Osteoblast (primary cell): Measurements from ENCODE around the gene DNMT3B. TPM values are rescaled to one million over a fixed set of nuclear protein-coding genes. Genes with fewer than 3 reads are reported as not detected.

Experiments
- DNase-seq: peaks from one replicate; pipeline ENCODE4 v3.0.0; 2011; ENCODE audit warnings: low spot score, mixed read lengths; ENCODE audit not compliant: insufficient read length; ENCODE audit errors: missing footprints
- H2AFZ ChIP-seq: 2 replicates; pipeline ENCODE4 v1.6.0; 2011; ENCODE audit warnings: mild to moderate bottlenecking, low read length
- H3K27ac ChIP-seq: 2 replicates; pipeline ENCODE4 v1.5.1; 2011; ENCODE audit warnings: mild to moderate bottlenecking, low read depth, low read length, moderate library complexity
- H3K27me3 ChIP-seq: 2 replicates; pipeline ENCODE4 v1.6.0; 2012; ENCODE audit warnings: mild to moderate bottlenecking, control low read depth, inconsistent platforms, low read length, moderate library complexity; ENCODE audit not compliant: insufficient read depth
- H3K36me3 ChIP-seq: 2 replicates; pipeline ENCODE4 v1.5.1; 2011; ENCODE audit warnings: mild to moderate bottlenecking, low read length, control low read depth, moderate library complexity; ENCODE audit not compliant: insufficient read depth
- H3K4me1 ChIP-seq: 2 replicates; pipeline ENCODE4 v1.5.1; 2011; ENCODE audit warnings: mild to moderate bottlenecking, low read length, control low read depth, moderate library complexity; ENCODE audit not compliant: insufficient read depth
- H3K4me2 ChIP-seq: 2 replicates; pipeline ENCODE4 v1.6.0; 2011; ENCODE audit warnings: mild to moderate bottlenecking, low read length; ENCODE audit not compliant: insufficient read depth
- H3K4me3 ChIP-seq: fragments of 200-600 bp; sonication (generic); 3 replicates; pipeline ENCODE4 v1.5.1; 2012; ENCODE audit warnings: mild to moderate bottlenecking, low read length, inconsistent platforms; ENCODE audit not compliant: insufficient read depth
- H3K79me2 ChIP-seq: 2 replicates; pipeline ENCODE4 v1.6.0; 2012; ENCODE audit warnings: mild to moderate bottlenecking, low read length, control low read depth, inconsistent platforms; ENCODE audit not compliant: insufficient read depth
- H3K9me3 ChIP-seq: 2 replicates; pipeline ENCODE4 v1.5.1; 2011; ENCODE audit warnings: low read depth, low read length, control low read depth
- H4K20me1 ChIP-seq: 2 replicates; pipeline ENCODE4 v1.6.0; 2012; ENCODE audit warnings: mild to moderate bottlenecking, low read length, control low read depth; ENCODE audit not compliant: insufficient read depth
- total RNA-seq: library from RNA; depleted of rRNA; stranded (reverse); fragments of >200 nt; gene quantifications from 2 replicates; pipeline ENCODE4 v1.2.3, GENCODE V29; 2012
- TF ChIP-seq, protein P1 (sequence below): IDR thresholded peaks from 2 replicates; pipeline ENCODE4 v1.5.1; 2011; ENCODE audit warnings: mild to moderate bottlenecking, low read depth, low read length, moderate library complexity; ENCODE audit errors: extremely low read depth

Gene DNMT3B
- total RNA-seq, 1 donor: 2.5 TPM

DNA sequence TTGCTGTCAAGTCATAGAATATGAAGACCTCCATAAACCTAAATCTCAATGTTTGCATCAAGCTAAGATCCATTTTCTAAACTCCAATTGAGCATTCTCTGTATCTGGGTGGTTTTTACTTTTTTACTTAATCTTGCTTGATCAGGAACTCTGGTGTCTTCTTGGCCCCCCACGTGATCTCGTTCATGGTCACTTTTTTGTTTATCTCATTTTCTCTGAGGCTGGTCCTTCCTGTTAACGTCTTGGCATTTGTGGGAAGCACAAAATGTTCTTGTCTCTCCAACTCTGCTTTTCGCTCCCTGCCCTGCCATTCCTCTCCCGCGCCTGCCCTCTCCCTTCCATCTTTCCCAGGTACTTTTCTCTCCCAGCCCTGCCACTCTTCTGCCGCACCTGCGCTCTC is 43.5 kb downstream of the DNMT3B start:
- H3K36me3 ChIP-seq: peaks cover 18% of the 10 kb centered on the region
- DNase-seq: no peak
- no peaks in the 10 kb centered on the region for H3K27me3 ChIP-seq
- TF ChIP-seq, protein P1, sequence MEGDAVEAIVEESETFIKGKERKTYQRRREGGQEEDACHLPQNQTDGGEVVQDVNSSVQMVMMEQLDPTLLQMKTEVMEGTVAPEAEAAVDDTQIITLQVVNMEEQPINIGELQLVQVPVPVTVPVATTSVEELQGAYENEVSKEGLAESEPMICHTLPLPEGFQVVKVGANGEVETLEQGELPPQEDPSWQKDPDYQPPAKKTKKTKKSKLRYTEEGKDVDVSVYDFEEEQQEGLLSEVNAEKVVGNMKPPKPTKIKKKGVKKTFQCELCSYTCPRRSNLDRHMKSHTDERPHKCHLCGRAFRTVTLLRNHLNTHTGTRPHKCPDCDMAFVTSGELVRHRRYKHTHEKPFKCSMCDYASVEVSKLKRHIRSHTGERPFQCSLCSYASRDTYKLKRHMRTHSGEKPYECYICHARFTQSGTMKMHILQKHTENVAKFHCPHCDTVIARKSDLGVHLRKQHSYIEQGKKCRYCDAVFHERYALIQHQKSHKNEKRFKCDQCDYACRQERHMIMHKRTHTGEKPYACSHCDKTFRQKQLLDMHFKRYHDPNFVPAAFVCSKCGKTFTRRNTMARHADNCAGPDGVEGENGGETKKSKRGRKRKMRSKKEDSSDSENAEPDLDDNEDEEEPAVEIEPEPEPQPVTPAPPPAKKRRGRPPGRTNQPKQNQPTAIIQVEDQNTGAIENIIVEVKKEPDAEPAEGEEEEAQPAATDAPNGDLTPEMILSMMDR: no peak
- H2AFZ ChIP-seq: no peak overlapping the region
- no peak overlapping the region for H3K27ac ChIP-seq
- no peaks in the 10 kb centered on the region for H3K9me3 ChIP-seq
- no peaks in the 10 kb centered on the region for H4K20me1 ChIP-seq
- no peak overlapping the region for H3K4me3 ChIP-seq
- no peak overlapping the region for H3K4me2 ChIP-seq
- H3K79me2 ChIP-seq: no peaks in the 10 kb centered on the region
- H3K4me1 ChIP-seq: no peaks in the 10 kb centered on the region

DNA sequence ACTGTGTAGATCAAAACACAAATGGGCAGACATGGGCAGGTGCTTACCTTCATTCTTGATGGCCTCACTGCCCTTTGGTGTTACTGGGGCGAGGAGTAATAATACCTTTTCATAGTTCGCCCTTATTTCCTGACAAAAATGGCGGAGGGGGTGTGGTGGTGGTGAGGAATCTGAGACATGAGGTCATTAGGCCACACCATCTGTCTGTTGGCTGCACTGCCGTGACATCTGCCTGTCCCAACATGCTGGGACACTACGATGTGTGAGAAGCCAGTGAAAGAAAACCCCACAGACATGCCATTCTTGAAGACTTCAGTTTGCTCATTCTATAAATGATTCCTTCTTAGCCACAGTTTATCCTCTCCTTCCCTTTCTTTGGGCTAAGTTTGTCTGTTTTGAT is 44.2 kb downstream of the DNMT3B start:
- no peak for DNase-seq
- Histone ChIP-seq H3K27ac (no peak overlapping the region), H3K27me3 (no peaks in the 10 kb centered on the region), H3K36me3 (peaks cover 14% of the 10 kb centered on the region), H4K20me1 (no peaks in the 10 kb centered on the region), H3K4me1 (no peaks in the 10 kb centered on the region), H3K9me3 (no peaks in the 10 kb centered on the region), H3K4me3 (no peak overlapping the region), H2AFZ (no peak overlapping the region), H3K4me2 (no peak overlapping the region), H3K79me2 (no peaks in the 10 kb centered on the region)
- TF ChIP-seq, protein P1: no peak

DNA sequence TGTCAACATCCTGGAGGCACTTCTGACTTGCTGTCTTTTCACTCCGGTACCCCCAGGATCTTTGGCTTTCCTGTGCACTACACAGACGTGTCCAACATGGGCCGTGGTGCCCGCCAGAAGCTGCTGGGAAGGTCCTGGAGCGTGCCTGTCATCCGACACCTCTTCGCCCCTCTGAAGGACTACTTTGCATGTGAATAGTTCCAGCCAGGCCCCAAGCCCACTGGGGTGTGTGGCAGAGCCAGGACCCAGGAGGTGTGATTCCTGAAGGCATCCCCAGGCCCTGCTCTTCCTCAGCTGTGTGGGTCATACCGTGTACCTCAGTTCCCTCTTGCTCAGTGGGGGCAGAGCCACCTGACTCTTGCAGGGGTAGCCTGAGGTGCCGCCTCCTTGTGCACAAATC is 45.5 kb downstream of the DNMT3B start:
- Histone ChIP-seq H3K4me1 (no peaks in the 10 kb centered on the region), H3K27ac (no peak overlapping the region), H4K20me1 (no peaks in the 10 kb centered on the region), H3K27me3 (no peaks in the 10 kb centered on the region), H2AFZ (no peak overlapping the region), H3K4me3 (no peak overlapping the region), H3K79me2 (no peaks in the 10 kb centered on the region), H3K9me3 (no peaks in the 10 kb centered on the region), H3K4me2 (no peak overlapping the region), H3K36me3 (peaks cover 7% of the 10 kb centered on the region)
- TF ChIP-seq, protein P1: no peak
- DNase-seq: no peak

DNA sequence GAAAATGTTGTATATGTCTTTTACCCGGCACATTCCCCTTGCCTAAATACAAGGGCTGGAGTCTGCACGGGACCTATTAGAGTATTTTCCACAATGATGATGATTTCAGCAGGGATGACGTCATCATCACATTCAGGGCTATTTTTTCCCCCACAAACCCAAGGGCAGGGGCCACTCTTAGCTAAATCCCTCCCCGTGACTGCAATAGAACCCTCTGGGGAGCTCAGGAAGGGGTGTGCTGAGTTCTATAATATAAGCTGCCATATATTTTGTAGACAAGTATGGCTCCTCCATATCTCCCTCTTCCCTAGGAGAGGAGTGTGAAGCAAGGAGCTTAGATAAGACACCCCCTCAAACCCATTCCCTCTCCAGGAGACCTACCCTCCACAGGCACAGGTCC is 46.3 kb downstream of the DNMT3B start:
- TF ChIP-seq, protein P1: no peak
- H3K4me2 ChIP-seq: no peak overlapping the region

More for the DNA sequence above, 46.3 kb downstream of the DNMT3B start:
- Histone ChIP-seq H4K20me1 (no peaks in the 10 kb centered on the region), H3K4me1 (no peaks in the 10 kb centered on the region), H3K27ac (no peak overlapping the region), H3K4me3 (no peak overlapping the region), H3K79me2 (no peaks in the 10 kb centered on the region), H3K36me3 (peaks cover 7% of the 10 kb centered on the region), H2AFZ (no peak overlapping the region), H3K27me3 (no peaks in the 10 kb centered on the region), H3K9me3 (no peaks in the 10 kb centered on the region)
- no peak for DNase-seq
